BE2C (cell line): ENCODE measurements around the gene CAMTA1.

Source experiments
- DNase-seq: peaks from one replicate; pipeline ENCODE4 v3.0.0-alpha.2; 2020
- H3K27me3 ChIP-seq: fragments of 250-450 bp; sonication (Bioruptor Pico); 2 replicates; pipeline ENCODE4 v1.5.1; 2020; ENCODE audit warnings: mild to moderate bottlenecking
- H3K36me3 ChIP-seq: fragments of 250-450 bp; sonication (Bioruptor Pico); 2 replicates; pipeline ENCODE4 v1.5.1; 2020; ENCODE audit warnings: mild to moderate bottlenecking
- H3K4me1 ChIP-seq: fragments of 250-450 bp; sonication (Bioruptor Pico); 2 replicates; pipeline ENCODE4 v1.5.1; 2020
- H3K4me3 ChIP-seq: 2 replicates; pipeline ENCODE4 v1.5.1; 2011; ENCODE audit warnings: low read depth, low read length
- H3K9me3 ChIP-seq: fragments of 250-450 bp; sonication (Bioruptor Pico); 2 replicates; pipeline ENCODE4 v1.5.1; 2020
- TF ChIP-seq, protein P1 (sequence below): IDR thresholded peaks from 2 replicates; pipeline ENCODE4 v1.5.1; 2012; ENCODE audit warnings: mild to moderate bottlenecking, low read depth, low read length

The CAMTA1 gene

DNA sequence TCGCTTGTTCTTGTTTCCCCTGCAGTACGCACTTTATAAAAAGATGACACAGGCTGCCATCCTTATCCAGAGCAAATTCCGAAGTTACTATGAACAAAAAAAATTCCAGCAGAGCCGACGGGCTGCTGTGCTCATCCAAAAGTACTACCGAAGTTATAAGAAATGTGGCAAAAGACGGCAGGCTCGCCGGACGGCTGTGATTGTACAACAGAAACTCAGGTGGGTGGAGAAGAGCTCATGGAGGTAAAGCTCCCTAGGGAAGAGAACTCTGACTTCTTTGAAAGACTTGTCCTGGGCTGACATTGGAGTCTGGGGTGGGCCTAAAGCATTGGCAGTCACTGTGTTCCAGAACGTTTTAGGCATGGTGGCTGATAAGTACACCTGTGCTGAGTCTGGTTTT is 965.9 kb downstream of the CAMTA1 start:
- no peak overlapping the region for H3K4me3 ChIP-seq
- TF ChIP-seq, protein P1, sequence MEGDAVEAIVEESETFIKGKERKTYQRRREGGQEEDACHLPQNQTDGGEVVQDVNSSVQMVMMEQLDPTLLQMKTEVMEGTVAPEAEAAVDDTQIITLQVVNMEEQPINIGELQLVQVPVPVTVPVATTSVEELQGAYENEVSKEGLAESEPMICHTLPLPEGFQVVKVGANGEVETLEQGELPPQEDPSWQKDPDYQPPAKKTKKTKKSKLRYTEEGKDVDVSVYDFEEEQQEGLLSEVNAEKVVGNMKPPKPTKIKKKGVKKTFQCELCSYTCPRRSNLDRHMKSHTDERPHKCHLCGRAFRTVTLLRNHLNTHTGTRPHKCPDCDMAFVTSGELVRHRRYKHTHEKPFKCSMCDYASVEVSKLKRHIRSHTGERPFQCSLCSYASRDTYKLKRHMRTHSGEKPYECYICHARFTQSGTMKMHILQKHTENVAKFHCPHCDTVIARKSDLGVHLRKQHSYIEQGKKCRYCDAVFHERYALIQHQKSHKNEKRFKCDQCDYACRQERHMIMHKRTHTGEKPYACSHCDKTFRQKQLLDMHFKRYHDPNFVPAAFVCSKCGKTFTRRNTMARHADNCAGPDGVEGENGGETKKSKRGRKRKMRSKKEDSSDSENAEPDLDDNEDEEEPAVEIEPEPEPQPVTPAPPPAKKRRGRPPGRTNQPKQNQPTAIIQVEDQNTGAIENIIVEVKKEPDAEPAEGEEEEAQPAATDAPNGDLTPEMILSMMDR, result no peak
- no peaks in the 10 kb centered on the region for H3K27me3 ChIP-seq
- H3K36me3 ChIP-seq, result no peaks in the 10 kb centered on the region
- H3K4me1 ChIP-seq, result no peaks in the 10 kb centered on the region
- no peaks in the 10 kb centered on the region for H3K9me3 ChIP-seq
- no peak for DNase-seq

DNA sequence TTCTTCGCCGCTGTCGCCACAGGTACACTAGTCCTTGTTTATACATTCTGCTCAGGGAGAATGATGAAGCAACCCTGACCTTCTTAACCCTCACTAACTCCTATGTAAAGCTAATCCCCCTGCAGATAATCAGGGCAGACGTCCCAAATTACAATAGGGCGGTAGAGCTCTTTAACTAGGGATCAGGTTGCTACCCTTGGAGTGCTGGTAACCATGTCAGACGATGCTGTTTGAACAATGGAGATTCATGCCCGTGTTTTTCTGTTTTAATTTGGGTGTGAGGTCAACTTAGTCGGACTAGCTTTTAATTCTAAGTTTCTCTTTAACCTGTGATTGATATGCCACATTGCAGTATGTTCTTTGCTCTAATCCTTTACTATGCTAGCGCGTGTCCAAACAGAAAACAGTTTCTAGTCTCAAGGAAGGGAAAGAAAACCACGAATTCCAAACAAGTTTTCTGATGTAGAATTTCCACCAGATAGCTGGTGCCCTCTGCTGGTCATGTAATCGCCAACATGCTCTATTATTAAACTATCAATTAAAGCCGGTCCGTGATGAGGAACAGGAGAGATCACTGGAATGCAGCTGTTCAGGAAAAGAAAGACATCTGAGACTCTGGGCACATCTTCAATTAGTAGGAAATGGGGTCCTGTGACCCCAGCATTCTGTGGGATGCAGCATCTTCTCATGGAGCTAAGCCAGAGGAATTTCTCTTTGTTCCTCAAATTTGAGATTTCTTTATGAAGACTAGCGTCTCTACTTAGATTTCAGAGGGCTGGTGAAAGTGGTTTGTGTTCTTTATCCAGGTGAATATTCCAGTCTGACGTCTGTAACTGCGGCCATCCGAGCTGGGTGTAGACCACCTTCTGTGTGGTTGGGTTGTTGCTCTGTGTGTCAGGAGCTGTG is 967.5 kb downstream of the CAMTA1 start:
- no peaks in the 10 kb centered on the region for H3K4me1 ChIP-seq
- H3K27me3 ChIP-seq, result no peaks in the 10 kb centered on the region
- TF ChIP-seq, protein P1, result peak; percentile 72
- peak; percentile 55 for DNase-seq
- H3K9me3 ChIP-seq, result no peaks in the 10 kb centered on the region
- no peak overlapping the region for H3K4me3 ChIP-seq
- no peaks in the 10 kb centered on the region for H3K36me3 ChIP-seq

DNA sequence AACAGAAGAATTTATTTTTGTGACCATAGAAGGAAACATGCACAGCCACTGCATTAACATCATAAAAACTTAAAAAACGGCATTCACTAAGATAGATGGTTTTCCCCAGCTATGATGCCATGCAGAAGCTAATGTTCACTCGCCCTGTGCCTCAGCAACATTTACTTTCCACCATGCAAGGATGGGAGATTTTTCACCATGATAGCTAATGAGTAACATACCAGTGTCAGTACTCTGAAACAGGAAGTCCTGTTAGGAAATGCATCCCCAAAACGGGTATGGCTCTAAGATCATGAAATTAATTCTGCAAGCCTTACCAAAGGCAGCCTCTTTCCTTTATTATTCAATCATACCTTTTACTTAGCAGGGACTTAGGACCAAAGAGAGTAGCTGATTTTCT is 968.4 kb downstream of the CAMTA1 start:
- Histone ChIP-seq H3K9me3 (no peaks in the 10 kb centered on the region), H3K4me1 (no peaks in the 10 kb centered on the region), H3K36me3 (no peaks in the 10 kb centered on the region), H3K4me3 (no peak overlapping the region), H3K27me3 (no peaks in the 10 kb centered on the region)
- DNase-seq, result no peak
- TF ChIP-seq, protein P1, result no peak

DNA sequence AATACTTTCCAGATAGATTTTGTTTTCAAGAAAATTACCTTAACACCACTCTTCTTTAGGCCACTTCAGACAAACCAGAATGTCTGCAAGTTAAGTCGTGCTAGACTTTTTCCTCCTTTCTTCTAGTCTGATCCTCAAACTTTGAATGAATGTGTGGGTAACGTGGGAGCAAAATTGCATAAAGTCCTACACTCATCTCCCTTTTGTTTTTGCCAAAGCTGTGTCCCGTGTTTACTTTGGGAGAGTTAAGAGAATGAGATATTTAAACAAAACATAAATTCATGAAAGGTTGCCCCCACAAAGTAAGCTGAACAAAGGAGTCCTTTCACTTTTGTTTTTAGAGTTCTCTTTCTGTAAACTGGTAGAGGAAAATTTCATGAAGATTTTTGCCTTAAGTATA is 969.0 kb downstream of the CAMTA1 start:
- Histone ChIP-seq H3K4me3 (no peak overlapping the region), H3K4me1 (no peaks in the 10 kb centered on the region), H3K27me3 (no peaks in the 10 kb centered on the region), H3K36me3 (no peaks in the 10 kb centered on the region), H3K9me3 (no peaks in the 10 kb centered on the region)
- TF ChIP-seq, protein P1, result no peak
- no peak for DNase-seq

DNA sequence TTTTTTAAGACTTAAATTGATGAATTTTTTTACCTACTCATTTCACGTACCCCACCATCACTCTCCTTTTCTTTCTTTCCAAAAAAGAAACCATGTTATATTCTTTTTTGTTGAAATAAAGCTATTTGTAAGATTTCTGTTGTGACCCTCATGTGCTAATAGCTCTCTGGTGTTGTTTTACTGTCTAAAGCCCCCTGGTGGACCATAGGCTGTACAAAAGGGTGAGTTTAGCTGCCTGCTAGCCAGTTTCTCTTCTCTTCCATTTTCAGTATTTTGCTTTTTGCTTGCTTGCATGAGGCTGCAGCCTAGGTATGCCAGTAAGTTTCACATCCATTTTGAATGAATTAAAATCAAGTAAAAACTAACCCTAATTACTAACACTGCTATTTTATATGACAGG is 970.2 kb downstream of the CAMTA1 start:
- no peaks in the 10 kb centered on the region for H3K4me1 ChIP-seq
- DNase-seq, result peak; percentile 19
- H3K4me3 ChIP-seq, result no peak overlapping the region
- no peaks in the 10 kb centered on the region for H3K36me3 ChIP-seq
- TF ChIP-seq, protein P1, result peak; percentile 52
- H3K27me3 ChIP-seq, result no peaks in the 10 kb centered on the region
- H3K9me3 ChIP-seq, result no peaks in the 10 kb centered on the region

DNA sequence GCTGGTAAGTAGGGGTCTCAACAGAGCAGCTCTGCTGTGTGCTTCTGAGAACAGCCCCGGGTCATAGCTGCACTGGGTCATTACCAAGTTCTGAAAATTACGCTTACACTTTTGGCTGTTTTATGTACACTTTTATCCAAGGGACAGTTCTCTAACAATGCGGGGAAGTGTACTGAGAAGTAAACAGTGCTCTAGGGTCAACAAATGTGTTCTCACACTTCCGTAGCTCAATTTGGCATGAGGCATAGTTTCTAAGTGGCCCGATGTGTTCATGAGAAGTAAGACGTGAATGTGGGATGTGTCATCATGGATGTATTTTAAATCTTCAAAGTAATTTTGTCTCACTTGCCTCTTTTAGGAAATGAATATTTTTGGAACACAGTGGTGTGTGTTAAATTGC is 975.0 kb downstream of the CAMTA1 start:
- TF ChIP-seq, protein P1, result no peak
- Histone ChIP-seq H3K36me3 (no peaks in the 10 kb centered on the region), H3K9me3 (no peaks in the 10 kb centered on the region), H3K4me3 (no peak overlapping the region), H3K4me1 (no peaks in the 10 kb centered on the region), H3K27me3 (no peaks in the 10 kb centered on the region)
- DNase-seq, result no peak
